ENCODE data around the gene NONO. TPM values are rescaled to one million over a fixed set of nuclear protein-coding genes. Genes with fewer than 3 reads are reported as not detected.

NONO gene
- total RNA-seq, 6 donors from 2014 or later: 210 to 294 (median 239) TPM

DNA sequence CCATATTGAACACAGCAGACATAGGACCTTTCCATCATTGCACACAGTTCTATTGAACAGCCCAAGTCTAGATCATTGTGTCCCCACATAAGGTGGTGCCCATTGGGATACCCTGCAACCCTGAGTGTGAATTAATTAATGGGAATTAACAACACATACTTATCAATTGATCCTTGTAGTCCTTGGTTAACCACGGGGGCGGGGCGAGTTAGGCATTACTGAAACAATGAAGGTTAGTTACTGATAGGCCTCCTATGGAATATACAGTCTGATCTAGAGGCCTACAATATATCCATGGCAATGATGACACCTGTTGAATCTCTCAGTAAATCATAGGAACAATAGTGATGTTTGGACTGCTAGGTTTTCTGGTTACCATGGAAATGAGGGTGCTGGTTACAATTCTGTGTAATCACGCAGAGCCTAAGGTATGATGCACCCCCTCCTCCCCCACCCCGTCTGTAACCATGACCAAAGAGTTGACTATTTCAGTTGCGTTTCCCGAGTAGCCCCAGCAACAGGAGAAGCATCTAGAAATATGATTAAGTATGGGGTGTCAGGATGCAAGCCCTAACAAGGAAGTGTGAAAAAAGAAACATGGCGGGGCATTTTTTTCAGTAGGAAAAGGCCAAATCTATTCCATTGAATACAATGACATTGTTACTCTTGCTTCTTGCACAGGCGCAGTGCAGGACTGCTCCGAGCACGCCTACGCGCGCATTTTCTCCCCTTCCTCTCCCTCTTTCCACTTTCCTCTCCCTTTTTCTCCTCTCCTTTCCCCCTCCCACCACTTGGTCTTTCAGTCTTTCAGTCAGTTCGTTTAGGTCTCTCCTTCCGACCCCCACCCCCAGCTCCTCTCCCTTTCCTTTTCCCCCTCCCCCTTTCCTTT is 677 bp upstream of the NONO start:
- Histone ChIP-seq H3K9me3 (peaks cover 0 to 12% (median 0%) of the 10 kb centered on the region in 4 donors), H3K36me3 (no peaks in the 10 kb centered on the region), H3K27ac (peak overlapping the region; percentile 89 to 94 (median 92)), H3K4me3 (peak overlapping the region; percentile 18 to 65 (median 58)), H3K4me1 (peaks cover 7 to 11% (median 8%) of the 10 kb centered on the region in 4 donors), H3K27me3 (no peaks in the 10 kb centered on the region)
- no peak for DNase-seq
- TF ChIP-seq POLR2A (IDR thresholded peaks at IDR 0.05) (no peak), POLR2AphosphoS5 (IDR thresholded peaks at IDR 0.05) (no peak), EP300 (IDR thresholded peaks at IDR 0.05) (no peak)
- TF ChIP-seq, protein P1, sequence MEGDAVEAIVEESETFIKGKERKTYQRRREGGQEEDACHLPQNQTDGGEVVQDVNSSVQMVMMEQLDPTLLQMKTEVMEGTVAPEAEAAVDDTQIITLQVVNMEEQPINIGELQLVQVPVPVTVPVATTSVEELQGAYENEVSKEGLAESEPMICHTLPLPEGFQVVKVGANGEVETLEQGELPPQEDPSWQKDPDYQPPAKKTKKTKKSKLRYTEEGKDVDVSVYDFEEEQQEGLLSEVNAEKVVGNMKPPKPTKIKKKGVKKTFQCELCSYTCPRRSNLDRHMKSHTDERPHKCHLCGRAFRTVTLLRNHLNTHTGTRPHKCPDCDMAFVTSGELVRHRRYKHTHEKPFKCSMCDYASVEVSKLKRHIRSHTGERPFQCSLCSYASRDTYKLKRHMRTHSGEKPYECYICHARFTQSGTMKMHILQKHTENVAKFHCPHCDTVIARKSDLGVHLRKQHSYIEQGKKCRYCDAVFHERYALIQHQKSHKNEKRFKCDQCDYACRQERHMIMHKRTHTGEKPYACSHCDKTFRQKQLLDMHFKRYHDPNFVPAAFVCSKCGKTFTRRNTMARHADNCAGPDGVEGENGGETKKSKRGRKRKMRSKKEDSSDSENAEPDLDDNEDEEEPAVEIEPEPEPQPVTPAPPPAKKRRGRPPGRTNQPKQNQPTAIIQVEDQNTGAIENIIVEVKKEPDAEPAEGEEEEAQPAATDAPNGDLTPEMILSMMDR (IDR thresholded peaks at IDR 0.05): no peak
- ATAC-seq (ENCODE audit: low FRiP score in 2 of 2): peak; percentile 78 to 83
- WGBS, 2 donors: 25 to 49% methylated on average over 15 to 16 of the region's 16 CpGs

- Histone ChIP-seq H3K27me3 (no peaks in the 10 kb centered on the region), H3K27ac (no peak overlapping the region), H3K4me3 (peak overlapping the region in 1 of 4 donors; percentile 62), H3K4me1 (peaks cover 8 to 13% (median 10%) of the 10 kb centered on the region in 4 donors), H3K9me3 (peaks cover 0 to 9% (median 0%) of the 10 kb centered on the region in 4 donors), H3K36me3 (peaks cover 0 to 9% (median 0%) of the 10 kb centered on the region in 4 donors)
- DNase-seq: no peak
- no peak for TF ChIP-seq EP300 (IDR thresholded peaks at IDR 0.05)
- no peak for TF ChIP-seq POLR2A (IDR thresholded peaks at IDR 0.05)
- no peak for TF ChIP-seq POLR2AphosphoS5 (IDR thresholded peaks at IDR 0.05)
- TF ChIP-seq, protein P1 (IDR thresholded peaks at IDR 0.05): no peak
- ATAC-seq (ENCODE audit: low FRiP score in 2 of 2): no peak
These were observed 2.5 kb downstream of the NONO start for GRCh38 chrX:71285929-71286328.

DNA sequence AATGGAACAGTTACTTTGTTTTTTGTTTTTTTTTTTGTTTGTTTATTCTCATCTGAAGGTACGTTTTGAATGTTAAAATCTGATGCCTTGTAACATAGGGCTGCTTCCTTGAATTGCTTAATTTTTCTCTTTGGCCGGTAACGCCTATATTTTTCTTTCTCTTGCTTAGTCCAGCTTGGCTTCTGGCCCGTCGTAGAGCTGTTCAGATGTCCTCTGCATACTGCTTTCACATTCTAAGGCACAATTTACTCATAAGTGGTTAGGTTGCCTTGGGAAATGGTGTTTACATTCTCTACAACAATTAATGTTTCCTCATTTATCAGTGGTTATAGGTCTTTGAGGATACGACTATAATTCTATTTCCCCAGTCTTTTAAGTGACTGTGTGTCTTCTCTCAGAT is 7.9 kb downstream of the NONO start:
- 53 to 59% methylated on average over 6 of the region's 6 CpGs for WGBS, 2 donors
- ATAC-seq (ENCODE audit: low FRiP score in 2 of 2): no peak

DNA sequence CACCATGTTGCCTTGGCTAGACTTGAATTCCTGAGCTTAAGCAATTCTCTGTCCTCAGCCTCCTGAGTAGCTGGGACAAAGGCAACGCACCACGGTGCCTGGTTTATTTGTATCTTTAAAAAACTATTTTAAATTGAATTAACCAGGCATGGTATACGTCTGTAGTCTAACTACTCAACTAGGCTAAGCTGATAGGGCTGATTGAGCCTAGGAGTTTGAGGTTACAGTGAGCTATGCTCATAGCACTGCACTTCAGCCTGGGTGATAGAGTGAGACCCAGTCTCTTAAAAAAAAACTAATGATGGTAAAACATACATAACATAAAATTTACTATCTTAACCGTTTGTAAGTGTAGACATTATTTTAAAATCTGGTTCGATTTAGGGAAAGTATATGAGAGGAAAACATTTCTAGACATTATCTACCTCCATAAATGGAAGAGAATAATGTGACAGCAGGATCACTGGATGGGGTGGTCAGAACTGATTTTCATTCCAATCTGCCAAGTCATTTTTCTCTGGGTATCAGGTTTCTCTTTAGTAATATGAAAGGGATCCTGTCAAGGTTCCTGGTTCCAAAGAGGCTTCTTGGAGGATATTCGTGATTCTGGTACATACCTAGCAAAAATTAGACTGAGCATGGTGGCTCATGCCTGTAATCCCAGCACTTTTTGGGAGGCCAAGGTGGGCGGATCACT is 9.4 kb downstream of the NONO start:
- peaks cover 0 to 4% (median 1%) of the 10 kb centered on the region in 4 donors for H3K4me1 ChIP-seq
- no peak for DNase-seq
- H3K36me3 ChIP-seq: peaks cover 9 to 77% (median 49%) of the 10 kb centered on the region in 4 donors
- WGBS, 2 donors: 78 to 93% methylated on average over 5 to 7 of the region's 7 CpGs
- TF ChIP-seq POLR2AphosphoS5 (IDR thresholded peaks at IDR 0.05): no peak
- TF ChIP-seq, protein P1 (IDR thresholded peaks at IDR 0.05): no peak
- no peak for TF ChIP-seq EP300 (IDR thresholded peaks at IDR 0.05)
- TF ChIP-seq POLR2A (IDR thresholded peaks at IDR 0.05): no peak
- no peak overlapping the region for H3K4me3 ChIP-seq
- no peaks in the 10 kb centered on the region for H3K9me3 ChIP-seq
- H3K27ac ChIP-seq: no peak overlapping the region
- no peaks in the 10 kb centered on the region for H3K27me3 ChIP-seq
- ATAC-seq (ENCODE audit: low FRiP score in 2 of 2): no peak

More for the DNA sequence above, 7.9 kb downstream of the NONO start:
- peaks cover 0 to 6% (median 2%) of the 10 kb centered on the region in 4 donors for H3K4me1 ChIP-seq
- H3K9me3 ChIP-seq: no peaks in the 10 kb centered on the region
- DNase-seq: no peak
- peaks cover 3 to 62% (median 37%) of the 10 kb centered on the region in 4 donors for H3K36me3 ChIP-seq
- H3K4me3 ChIP-seq: no peak overlapping the region
- no peaks in the 10 kb centered on the region for H3K27me3 ChIP-seq
- no peak overlapping the region for H3K27ac ChIP-seq
- TF ChIP-seq POLR2AphosphoS5 (IDR thresholded peaks at IDR 0.05) (no peak), EP300 (IDR thresholded peaks at IDR 0.05) (no peak), POLR2A (IDR thresholded peaks at IDR 0.05) (no peak)
- TF ChIP-seq, protein P1 (IDR thresholded peaks at IDR 0.05): no peak
